ENCODE results near the gene FOXA2.

GRCh38 chr20:22579711-22580697 is 4.4 kb downstream of the FOXA2 start:
- TF ChIP-seq EZH2 (IDR thresholded peaks at IDR 0.05; ENCODE audit: low read length, unreplicated experiment), result no peak
- TF ChIP-seq, protein P1, sequence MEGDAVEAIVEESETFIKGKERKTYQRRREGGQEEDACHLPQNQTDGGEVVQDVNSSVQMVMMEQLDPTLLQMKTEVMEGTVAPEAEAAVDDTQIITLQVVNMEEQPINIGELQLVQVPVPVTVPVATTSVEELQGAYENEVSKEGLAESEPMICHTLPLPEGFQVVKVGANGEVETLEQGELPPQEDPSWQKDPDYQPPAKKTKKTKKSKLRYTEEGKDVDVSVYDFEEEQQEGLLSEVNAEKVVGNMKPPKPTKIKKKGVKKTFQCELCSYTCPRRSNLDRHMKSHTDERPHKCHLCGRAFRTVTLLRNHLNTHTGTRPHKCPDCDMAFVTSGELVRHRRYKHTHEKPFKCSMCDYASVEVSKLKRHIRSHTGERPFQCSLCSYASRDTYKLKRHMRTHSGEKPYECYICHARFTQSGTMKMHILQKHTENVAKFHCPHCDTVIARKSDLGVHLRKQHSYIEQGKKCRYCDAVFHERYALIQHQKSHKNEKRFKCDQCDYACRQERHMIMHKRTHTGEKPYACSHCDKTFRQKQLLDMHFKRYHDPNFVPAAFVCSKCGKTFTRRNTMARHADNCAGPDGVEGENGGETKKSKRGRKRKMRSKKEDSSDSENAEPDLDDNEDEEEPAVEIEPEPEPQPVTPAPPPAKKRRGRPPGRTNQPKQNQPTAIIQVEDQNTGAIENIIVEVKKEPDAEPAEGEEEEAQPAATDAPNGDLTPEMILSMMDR (conservative IDR thresholded peaks at IDR 0.05; ENCODE audit: low read depth, low read length), result no peak

Measured in PC-3 (cell line).